Brain microvascular endothelial cell (primary cell): ENCODE results near the gene TSSK6.

ENCODE experiments used
- DNase-seq: peaks from one replicate; pipeline ENCODE4 v3.0.0-alpha.2; 2020
- H3K27ac ChIP-seq: fragments of 250-450 bp; sonication (Bioruptor Pico); 2 replicates; pipeline ENCODE4 v1.5.1; 2020; ENCODE audit warnings: mild to moderate bottlenecking, moderate library complexity
- H3K27me3 ChIP-seq: fragments of 250-450 bp; sonication (Bioruptor Pico); replicated peaks from 2 replicates; pipeline ENCODE4 v1.5.1; 2020; ENCODE audit warnings: mild to moderate bottlenecking
- H3K36me3 ChIP-seq: fragments of 250-450 bp; sonication (Bioruptor Pico); replicated peaks from 2 replicates; pipeline ENCODE4 v1.5.1; 2020; ENCODE audit warnings: mild to moderate bottlenecking
- H3K4me3 ChIP-seq: 2 replicates; pipeline ENCODE4 v1.5.1; 2011; ENCODE audit warnings: low read depth, mild to moderate bottlenecking, control low read depth, low read length, moderate library complexity
- in situ Hi-C: cut with HindIII; loops from 2 replicates; pipeline ENCODE4 v1.10.0; 2017; ENCODE audit warnings: low sequenced_read_pairs, low pct_ligation_motif_present
- TF ChIP-seq, protein P1 (sequence below): IDR thresholded peaks from 2 replicates; pipeline ENCODE4 v1.5.1; 2011; ENCODE audit warnings: low read depth, mild to moderate bottlenecking, moderate library complexity, low read length, control low read depth, inconsistent platforms; ENCODE audit errors: missing control alignments

TSSK6 gene

DNA sequence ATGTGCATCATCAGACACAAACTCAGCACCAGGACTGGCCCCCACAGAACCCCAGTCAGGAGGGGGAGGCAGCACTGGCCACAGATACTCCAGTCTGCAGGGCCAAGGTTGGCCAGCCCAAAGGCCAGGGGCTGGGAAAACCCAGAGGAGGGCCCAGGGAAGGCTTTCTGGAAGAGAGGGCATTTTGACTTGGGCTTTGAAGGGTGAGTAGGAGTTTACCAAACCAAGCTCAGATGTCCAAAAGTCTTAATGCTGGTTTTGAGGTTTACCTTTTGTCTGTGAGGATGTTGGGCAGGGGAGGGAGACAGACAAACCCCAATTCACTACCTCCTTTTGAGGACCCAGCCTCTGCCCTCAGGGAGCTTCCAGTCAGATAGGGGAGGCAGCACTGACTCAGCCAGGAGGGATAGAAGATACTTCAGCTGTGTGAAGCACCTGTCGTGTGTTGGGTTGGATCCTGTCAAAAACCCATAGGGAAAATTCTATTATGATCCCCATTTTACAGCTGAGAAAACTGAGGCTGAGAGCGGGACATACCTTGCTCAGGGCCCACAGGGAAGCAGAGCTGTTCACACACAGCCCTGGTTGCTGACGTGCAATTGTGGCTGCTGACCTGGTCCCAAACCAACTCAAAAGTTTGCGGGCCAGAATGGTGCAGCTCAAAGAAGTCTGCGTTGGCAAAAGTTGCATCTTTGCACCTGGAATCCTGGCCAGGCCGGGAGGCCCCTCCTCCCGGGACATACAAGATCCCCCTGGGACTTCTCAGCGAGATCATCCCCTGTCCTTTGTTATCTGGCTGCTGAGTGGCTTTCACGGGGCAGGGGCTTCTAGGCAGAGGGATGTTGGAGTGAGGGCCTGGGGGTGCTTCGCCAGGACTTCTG is 35.9 kb upstream of the TSSK6 start:
- H3K27ac ChIP-seq, result no peak overlapping the region
- in situ Hi-C loops, result no loop called here
- TF ChIP-seq, protein P1, sequence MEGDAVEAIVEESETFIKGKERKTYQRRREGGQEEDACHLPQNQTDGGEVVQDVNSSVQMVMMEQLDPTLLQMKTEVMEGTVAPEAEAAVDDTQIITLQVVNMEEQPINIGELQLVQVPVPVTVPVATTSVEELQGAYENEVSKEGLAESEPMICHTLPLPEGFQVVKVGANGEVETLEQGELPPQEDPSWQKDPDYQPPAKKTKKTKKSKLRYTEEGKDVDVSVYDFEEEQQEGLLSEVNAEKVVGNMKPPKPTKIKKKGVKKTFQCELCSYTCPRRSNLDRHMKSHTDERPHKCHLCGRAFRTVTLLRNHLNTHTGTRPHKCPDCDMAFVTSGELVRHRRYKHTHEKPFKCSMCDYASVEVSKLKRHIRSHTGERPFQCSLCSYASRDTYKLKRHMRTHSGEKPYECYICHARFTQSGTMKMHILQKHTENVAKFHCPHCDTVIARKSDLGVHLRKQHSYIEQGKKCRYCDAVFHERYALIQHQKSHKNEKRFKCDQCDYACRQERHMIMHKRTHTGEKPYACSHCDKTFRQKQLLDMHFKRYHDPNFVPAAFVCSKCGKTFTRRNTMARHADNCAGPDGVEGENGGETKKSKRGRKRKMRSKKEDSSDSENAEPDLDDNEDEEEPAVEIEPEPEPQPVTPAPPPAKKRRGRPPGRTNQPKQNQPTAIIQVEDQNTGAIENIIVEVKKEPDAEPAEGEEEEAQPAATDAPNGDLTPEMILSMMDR, result no peak

DNA sequence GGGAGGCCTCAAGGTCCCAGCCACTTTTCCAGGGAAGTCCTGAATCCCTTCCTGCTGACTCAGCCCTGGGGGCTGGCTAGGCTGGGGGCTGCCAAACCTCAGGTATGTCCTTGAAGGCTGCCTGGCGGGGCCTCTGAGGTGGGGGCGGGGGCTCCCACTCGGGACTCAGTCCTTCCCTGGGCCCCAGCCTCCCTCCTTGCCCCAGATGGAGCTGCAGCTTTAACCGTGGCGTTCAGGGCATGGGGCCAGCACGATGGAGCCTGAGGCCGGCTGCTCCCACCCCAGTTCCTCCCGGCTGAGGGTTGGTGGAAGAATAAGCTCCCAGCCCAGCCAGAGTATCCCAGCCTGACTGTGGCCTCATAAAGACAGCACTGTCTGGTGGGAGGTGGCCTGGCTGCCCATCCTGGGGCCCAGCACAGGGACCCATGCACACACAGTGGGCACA is 35.2 kb upstream of the TSSK6 start:
- no peaks in the 10 kb centered on the region for H3K36me3 ChIP-seq
- TF ChIP-seq, protein P1, result no peak
- H3K4me3 ChIP-seq, result no peak overlapping the region
- H3K27me3 ChIP-seq, result peaks cover 4% of the 10 kb centered on the region
- DNase-seq, result no peak
- H3K27ac ChIP-seq, result no peak overlapping the region
- in situ Hi-C loops, result no loop called here

More for the DNA sequence above, 35.9 kb upstream of the TSSK6 start:
- no peak overlapping the region for H3K4me3 ChIP-seq
- H3K27me3 ChIP-seq, result peaks cover 4% of the 10 kb centered on the region
- H3K36me3 ChIP-seq, result no peaks in the 10 kb centered on the region
- DNase-seq, result no peak

DNA sequence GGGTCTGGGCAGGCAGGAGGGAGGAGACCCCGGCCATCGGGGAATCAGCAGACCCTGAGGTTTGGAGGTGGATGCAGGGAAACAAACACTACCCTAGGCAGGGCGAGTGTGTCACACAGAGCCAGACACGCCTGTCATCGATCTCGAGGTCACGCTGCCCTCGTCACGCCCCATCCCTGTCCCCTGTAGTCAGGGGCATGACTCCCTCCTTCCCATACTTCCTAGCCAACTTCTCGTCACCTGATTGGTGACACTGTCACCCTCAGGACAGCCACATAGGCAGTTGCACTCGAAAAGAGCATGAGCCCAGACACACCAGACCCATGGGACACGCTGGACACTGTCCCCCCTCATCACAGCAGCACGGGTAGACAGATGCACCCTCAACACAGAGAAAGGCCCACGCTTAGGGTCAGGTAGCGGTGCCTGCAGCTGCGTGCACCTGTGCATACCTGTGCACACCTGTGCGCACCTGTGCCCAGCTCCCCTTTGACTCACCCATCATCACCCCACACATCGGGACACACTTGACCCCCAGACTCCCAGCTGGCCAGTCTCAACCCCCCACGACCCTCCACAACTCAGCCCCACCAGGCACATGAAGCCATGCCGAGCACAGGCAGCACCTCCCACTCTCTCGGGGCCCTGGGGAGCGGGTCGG is 34.6 kb upstream of the TSSK6 start:
- peaks cover 4% of the 10 kb centered on the region for H3K27me3 ChIP-seq
- H3K36me3 ChIP-seq, result no peaks in the 10 kb centered on the region
- in situ Hi-C loops, result no loop called here
- no peak overlapping the region for H3K4me3 ChIP-seq
- DNase-seq, result no peak
- no peak overlapping the region for H3K27ac ChIP-seq
- TF ChIP-seq, protein P1, result no peak

DNA sequence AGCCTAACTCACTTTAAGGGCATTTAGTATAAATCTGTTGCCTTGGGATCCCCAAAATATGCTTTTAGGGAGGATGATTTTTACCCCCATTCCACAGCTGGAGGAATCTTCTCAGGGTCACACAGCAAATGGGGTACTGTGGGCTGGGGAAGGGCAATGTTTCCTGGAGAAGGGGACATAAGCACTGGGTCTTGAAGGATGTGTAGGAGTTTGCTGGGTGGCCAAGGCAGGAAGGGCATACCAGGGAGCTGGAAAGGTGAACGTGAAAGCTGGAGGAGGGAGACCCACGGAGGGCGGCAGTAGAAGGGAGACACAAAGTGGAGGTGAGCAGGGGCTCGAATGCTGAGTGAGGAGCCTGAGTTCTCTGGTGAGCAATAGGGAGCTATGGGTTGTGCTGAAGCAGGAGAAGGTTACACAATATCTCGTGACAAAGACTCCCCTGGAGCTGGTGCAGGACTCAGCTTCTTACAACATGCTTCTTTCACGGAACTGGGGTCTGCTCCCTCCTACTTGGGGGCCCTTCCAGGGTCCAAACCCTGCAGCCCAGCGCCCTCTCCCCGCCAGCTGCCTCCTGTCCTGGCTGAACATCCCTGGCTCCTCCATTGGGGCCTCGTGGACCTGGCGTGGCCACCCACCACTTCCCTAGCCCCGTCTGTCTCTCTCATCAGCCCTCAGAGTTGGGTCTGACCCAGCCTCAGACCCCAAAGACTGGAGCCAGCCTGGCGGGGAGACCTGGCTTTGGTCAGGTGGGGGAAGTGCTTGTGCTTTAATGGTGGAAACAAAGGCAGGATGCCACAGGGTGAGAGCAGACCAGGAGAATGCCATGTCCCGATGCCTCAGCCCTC is 33.8 kb upstream of the TSSK6 start:
- Histone ChIP-seq H3K4me3 (no peak overlapping the region), H3K36me3 (no peaks in the 10 kb centered on the region), H3K27me3 (peaks cover 4% of the 10 kb centered on the region), H3K27ac (no peak overlapping the region)
- DNase-seq, result no peak
- TF ChIP-seq, protein P1, result no peak
- in situ Hi-C loops, result no loop called here

DNA sequence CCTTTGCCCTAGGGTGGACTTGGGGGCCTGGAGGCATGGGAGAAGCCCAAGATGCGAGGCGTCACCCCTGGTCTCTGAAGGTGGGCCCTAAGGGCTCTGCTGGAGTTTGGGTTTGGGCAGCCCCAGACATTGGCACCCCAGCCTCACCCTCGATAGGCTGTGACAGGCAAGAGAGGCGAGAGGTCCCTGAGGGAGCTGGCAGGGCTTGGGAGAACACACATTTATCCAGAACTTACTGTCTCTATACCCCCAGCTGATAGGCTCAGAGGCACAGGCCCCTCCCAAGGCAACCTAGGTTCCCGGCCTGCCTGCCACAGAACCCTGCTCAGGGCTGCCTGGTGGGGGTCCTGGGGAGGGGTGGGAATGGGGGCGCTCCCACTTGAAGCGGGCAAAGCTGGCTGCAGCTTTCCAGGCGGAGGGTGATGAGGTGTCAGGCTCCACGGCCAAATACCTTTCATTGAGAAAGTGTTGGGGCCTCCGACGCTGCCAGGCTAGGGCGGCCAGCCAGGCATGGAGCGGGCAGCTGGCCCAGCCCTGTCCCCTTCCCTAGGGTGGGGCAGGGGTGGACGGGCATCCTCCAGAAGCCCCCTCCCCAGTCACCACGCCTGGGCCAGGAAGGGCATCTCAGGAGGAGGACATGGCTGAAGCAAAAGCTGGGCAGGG is 32.5 kb upstream of the TSSK6 start:
- DNase-seq, result no peak
- TF ChIP-seq, protein P1, result no peak
- Histone ChIP-seq H3K27me3 (peaks cover 4% of the 10 kb centered on the region), H3K36me3 (no peaks in the 10 kb centered on the region), H3K4me3 (no peak overlapping the region), H3K27ac (no peak overlapping the region)
- in situ Hi-C loops, result no loop called here
